PC-9 (cell line): ENCODE results near the gene ALKBH5.

Experiments used
- EZH2 ChIP-seq: fragments of 200-600 bp; sonication (generic); IDR thresholded peaks from 2 replicates; pipeline ENCODE4 v1.8.0; 2017; ENCODE audit warnings: antibody characterized with exemption, low read depth
- TF ChIP-seq, protein P1 (sequence below): fragments of 200-600 bp; sonication (generic); conservative IDR thresholded peaks from 2 replicates; pipeline ENCODE4 v1.6.1; 2017; ENCODE audit warnings: mixed run types, antibody characterized with exemption, mild to moderate bottlenecking, moderate library complexity

DNA sequence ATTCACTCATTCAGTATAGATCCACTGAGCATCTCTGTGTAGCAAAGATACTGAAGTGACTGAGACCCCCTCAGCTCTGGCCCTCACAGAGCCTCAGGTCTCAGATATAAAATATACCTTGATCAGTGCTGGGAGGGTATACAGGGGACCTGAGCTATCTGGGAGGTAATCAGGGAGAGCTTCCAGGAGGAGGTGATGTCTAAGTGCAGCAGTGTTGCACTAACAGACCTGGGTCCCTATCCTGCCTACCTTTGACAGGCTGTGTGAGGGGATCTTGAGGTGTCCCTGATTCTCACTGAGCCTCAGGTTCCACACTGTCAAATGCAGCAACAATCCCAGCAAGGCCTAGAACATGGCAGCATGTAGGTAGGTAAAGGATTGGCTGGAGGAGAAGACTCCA, 6.5 kb upstream of the ALKBH5 start:
- TF ChIP-seq, protein P1, sequence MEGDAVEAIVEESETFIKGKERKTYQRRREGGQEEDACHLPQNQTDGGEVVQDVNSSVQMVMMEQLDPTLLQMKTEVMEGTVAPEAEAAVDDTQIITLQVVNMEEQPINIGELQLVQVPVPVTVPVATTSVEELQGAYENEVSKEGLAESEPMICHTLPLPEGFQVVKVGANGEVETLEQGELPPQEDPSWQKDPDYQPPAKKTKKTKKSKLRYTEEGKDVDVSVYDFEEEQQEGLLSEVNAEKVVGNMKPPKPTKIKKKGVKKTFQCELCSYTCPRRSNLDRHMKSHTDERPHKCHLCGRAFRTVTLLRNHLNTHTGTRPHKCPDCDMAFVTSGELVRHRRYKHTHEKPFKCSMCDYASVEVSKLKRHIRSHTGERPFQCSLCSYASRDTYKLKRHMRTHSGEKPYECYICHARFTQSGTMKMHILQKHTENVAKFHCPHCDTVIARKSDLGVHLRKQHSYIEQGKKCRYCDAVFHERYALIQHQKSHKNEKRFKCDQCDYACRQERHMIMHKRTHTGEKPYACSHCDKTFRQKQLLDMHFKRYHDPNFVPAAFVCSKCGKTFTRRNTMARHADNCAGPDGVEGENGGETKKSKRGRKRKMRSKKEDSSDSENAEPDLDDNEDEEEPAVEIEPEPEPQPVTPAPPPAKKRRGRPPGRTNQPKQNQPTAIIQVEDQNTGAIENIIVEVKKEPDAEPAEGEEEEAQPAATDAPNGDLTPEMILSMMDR = no peak
- TF ChIP-seq EZH2 = no peak
